SKM-1 (cell line): ENCODE results near the gene FAM229A.

ENCODE experiments used
- DNase-seq: peaks from one replicate; lab custom pipeline; 2025; ENCODE audit not compliant: unreplicated experiment; lab: John Stamatoyannopoulos, UW

The FAM229A gene

DNA sequence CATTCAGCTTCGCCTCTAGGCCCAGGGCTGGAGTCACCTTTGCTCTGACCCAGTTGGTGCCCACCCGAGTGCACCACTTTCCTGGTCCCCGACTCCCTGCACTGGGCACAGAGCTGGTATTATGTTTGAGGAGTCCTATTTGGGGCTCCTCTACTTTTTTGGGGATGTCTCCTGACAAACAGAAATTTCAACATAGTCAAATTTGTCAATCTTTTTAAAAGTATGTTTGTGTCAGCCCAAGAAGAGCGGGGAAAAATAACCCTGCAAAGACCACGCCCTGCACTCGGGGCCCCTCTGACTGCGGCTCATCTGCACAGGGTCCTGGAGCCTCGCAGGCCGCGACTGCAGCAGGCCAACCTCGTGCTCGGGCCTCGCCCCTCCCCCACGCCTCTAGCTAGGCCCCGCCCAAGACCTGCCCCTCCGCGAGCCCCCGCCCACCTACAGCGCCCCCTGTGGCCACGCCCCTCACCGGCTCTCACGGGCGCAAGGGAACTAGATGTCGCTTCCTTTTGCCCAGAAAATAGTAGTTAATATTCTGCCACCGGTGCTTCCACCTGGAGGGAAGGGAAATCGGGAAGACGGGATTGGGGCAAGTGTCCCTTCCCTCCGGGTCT lies 11.4 kb downstream of the FAM229A start:
- no peak for DNase-seq

DNA sequence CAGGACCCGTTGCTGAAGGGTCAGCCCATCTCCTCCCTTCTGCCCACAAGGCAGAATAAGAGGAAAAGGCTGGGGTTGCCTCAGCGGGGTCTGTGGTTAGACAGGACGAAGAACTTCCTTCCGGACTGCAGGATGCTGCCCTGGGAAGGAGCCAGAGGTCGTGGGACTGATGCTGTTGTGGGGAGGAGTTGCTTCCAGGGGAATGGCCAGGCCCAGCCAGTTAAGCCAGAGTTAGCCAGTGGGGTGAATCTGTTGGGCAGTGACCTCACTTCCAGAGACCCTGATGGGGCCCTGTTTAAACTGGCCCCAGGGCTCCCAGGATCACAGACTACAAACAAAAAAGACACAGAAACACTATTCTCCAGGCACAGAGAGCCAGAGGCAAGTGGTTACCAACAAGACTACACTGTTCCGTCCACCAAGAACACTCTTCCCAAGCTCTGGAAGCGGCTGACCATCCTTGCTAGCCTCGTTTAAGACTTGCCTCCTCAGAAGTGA lies 13.0 kb downstream of the FAM229A start:
- DNase-seq, result peak; percentile 64

DNA sequence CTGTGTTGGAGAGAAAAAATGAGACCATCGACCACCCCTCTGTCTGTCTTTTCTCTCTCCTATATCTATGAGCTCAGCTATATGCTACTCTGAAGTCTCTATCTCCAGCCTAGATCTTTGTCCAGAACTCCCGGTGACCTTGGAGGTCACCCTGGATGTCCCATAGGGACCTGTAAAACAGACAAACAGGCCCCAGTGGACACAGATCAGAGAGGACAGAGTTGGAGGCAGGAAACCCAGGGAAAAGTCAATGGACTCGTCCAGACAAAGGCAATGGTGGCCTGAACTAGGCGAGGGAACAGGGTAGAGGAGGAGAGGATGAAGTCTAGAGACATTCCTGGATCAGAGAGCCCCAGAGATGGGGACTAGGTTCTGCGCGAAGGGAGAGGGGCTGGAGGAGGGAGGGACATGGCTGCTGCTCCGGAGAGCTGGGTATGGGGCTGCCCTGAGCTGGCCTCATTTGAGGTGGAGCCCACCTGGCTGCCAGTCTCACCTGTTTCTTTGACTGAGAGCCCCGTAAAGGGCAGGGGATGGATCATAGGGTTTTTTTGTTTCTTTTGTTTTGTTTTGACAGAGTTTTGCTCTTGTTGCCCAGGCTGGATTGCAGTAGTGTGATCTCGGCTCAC lies 15.6 kb downstream of the FAM229A start:
- no peak for DNase-seq

DNA sequence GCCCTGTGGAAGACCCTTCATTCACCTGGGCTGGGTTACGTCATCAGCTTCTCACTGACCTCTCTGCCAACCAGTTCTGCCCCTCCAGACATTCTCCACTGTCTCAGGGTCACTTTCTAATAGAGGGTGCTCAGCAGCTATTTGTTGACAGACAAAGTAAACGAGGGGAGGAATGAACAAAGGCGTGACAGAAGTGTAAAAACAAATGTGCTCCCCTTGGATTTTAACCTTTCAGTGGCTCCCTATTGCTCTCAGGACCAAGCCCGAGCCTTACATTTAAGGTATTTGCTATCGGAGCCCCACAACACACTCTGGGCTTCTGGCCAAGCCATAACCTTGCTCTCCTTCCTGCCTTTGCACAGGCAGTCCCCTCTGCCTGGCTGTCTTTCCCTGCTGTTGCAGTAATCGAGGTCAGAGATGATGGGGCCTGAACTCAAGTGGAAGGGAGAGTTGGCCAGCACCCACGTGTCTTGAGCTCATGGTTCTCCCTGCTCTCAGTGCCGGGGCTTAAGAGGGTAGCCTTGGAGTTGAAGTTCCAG lies 16.9 kb downstream of the FAM229A start:
- no peak for DNase-seq

DNA sequence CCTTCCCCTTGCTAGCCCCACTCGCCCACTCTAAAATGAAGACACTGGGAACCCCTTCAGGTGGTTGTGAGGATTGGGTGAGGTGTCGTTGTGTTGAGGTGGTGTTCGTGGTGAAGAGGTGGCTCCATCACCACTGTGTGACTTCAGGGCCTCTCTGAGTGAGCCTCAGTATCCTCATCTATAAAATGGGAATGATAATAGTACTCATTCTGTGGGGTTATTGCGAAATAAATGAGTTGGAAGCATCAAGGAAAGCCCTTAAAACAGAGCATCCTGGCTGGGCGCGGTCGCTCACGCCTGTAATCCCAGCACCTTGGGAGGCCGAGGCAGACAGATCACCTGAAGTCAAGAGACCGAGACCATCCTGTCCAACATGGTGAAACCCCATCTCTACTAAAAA lies 19.6 kb downstream of the FAM229A start:
- no peak for DNase-seq

DNA sequence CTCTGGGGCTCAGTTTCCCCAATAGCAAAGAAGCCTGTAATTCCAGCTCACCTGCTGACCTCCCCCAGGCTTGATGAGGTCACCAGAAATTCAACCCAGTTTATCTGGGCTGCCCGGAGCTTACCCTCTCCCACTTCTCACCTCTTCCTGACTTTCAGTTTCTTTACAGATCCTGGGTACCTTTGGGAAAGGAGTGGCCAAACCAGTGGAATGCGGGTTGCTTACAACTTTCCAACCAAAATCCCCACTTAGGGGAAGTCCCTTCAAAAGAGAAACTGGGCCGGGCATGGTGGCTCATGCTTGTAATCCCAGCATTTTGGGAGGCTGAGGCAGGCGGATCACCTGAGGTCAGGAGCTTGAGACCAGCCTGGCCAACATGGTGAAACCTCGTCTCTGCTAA lies 20.3 kb downstream of the FAM229A start:
- DNase-seq, result no peak

DNA sequence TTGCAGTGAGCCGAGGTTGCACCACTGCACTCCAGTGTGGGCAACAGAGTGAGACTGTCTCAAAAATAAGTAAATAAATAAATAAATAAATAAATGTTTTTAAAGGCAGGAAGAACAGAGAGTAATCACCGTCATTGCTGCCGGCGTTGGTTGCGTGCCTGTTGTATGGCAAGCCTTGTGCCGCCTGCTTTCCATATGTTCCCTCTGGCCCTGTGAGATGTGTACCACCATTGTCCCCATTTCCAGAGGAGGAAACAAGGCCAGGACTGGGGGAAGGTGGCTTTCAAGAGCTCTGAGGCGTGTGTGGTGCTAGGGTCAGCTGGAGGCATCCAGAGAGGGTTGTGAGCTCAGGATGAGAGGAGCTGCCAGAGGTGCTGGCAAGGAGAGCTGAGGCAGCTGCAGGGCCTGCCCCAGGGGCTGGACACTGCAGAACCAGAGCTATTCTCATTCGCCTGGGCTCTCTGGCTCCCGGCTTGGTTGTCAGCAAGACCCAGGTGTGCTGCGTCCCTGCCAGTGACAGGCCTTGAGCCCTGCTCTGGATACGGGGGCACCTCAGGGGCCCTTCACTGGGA lies 21.0 kb downstream of the FAM229A start:
- DNase-seq, result no peak

DNA sequence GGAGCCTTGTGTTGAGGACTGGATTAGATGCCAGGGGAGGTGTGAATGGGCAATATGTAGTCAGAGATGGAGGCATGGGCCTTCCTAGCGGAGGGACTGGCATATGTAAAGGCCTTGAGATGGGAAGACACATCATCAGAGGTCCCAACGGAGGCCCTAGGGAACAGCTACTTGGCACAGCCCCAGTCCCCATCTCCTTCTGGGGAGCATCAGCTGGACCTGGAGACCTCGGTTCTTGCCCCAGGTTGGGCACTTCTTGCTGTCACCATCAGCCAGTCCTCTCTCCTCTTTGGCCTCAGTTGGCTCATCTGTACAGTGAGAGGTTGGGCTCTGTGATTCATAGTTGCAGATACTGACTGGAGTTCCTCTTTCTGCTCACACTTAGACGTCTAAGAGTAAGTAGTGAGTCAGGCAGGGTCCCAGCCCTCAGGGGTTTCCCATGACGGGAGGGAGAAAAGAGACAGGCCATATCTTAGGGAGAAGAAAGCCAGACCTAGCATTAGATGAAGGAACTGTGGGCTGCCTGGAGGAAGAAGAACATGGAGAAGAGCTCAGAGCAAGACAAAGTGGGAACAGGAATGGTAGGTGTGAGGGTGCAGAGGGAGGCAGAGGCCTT lies 22.8 kb downstream of the FAM229A start:
- DNase-seq, result peak; percentile 66

DNA sequence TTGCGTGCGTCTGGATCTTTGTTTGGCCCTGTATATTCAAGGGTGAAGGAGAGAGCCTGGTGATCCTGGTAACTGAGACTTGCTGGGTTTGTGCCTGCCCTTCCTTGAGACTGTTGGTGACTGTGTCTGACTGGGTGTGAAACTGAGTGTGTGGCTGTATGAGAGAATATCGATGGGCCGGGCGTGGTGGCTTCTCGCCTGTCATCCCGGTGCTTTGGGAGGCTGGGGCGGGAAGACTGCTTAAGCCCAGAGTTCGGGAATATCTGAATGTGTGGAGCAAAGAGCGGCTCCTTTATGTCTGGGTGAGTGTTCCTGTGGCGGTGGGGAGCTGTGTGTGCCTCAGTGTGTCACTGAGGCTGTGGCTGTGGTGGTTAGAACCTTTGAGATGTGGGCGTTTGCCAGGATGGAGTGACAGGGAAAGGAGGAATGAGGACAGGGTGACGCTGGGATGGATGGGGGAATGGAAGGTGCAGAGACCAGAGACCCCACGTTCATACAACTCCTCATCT lies 23.6 kb downstream of the FAM229A start:
- DNase-seq, result no peak

DNA sequence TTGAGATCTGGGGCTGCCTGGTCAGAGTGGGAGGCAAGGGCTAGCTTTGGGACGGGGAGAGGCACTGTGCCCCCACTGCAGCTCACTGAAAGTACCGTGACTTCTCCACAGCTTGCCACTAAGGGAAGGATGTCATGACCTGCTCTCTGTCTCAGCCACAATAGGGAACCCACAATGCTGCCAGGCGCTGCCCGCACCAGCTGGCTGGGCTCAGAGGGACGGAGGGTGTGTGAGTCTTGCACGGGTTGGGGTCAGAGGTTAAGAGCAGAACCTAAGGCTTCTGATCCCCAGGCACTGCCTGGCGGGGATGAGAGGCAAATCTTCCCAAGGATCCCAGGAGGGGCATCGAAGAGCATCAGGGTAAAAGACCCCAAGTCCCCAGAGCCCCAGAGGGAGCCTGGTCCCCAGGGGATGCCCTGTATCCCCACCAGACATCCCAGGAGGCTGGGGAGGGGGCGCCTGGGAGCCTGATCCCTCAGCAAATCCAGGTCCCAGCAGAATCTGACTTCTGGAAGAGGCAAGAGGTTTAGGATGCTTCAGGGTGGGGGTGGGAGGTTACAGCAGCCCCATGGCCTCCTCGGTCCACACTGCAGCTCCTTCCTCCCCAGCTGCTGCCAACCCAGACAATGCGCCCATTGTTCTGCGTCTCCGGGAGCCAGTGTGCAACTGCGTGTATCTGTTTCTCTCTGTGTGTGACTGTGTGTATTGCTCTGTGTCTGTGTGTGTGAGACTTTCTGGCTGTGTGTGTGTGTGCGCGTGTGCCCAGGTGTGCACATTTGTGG lies 24.2 kb downstream of the FAM229A start:
- DNase-seq, result peak; percentile 40

DNA sequence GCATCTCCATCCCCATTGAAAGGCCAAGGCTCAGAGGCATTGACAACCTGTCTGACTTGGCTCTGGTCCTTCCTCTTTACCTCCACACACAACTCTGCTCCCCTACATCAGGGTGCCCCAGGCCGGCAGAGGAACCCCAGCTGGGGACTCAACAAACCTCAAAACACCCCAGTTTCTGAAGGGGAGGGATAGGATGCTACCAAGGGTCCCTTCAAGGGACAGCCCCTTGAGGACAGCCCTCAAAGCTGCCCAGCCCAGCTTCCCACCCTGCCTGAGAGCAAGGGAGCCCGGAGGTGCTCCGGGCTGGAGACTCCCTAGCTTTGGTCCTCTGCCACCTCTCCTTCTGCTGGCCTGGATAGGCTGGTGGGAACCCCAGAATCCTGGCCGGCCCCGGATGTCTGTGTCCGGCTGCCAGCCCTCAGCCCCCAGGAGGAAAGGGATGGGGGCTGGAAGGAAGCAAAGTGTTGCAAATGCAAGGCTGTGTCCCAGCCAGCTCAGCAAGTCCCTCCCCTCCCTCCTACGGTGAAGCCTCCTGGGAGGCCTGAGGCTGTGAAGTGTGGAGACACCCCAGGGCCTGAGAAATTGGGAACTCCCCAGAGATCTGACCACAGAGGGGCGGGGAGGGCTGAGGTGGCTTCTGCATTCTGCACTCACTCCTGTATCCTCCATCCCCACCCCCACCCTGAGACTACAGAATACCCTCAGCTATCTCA lies 25.2 kb downstream of the FAM229A start:
- DNase-seq, result peak; percentile 88

DNA sequence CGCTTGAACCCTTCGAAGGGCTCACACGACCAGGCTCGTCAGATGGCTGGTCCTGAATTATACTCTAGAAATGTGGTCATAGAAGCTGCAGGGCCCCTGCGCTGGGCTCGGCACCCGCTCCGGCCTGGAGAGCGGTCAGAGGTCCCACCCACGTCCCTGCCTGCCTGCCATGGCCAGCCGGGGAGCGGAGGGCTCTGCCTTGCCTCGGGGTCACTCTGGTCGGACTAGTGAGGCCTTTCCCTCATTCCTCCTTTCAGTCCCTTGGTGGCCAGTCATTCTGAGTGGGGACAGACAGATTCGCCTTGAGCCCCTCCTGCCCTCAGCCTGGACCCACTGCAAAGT lies 25.7 kb downstream of the FAM229A start:
- no peak for DNase-seq

DNA sequence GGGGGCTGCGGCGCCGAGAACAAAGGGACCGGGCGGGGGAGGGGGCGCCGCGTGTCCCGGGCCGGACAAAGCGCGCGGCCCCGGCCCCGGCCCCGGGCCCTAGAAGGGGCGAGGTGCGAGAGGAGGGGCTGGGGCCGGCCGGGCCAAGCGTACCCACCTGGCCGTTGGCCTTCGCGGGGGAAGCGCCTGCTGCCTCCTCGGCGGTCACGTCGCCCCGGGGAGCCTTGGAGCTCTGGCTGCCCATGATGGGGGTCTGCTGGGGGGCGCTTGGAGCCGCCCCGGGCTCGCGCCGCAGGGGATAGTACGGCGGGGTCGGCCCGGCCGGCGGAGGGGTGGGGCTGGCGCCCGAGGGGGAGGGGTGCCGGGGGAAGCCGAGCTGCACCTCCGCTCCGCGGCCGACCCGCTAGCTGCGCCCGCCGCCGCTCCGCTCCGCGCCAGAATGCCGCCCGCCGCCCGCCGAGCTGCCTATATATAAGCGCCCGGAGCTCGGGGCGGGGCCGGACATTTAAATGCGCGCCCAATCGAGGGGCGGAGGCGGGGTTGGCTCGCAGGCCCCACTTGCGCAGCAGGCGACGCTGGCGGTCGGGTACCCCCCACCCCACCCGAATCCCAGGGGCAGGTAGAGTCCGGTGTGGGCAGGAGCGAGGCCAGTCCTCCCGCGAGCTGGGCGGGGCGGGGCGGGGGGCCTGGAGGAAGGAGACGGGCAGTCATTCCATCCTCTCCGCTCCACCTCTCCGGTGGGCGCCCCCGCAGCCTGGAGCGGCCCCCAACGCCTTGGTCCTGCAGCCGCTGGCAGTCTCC lies 26.3 kb downstream of the FAM229A start, which contains the start of gene MARCKSL1:
Gene MARCKSL1, minus strand, starts transcription at position 444 of the 801 bp plus-strand sequence. Its CDS starts 200 bp downstream, at position 244.
- DNase-seq, result no peak

DNA sequence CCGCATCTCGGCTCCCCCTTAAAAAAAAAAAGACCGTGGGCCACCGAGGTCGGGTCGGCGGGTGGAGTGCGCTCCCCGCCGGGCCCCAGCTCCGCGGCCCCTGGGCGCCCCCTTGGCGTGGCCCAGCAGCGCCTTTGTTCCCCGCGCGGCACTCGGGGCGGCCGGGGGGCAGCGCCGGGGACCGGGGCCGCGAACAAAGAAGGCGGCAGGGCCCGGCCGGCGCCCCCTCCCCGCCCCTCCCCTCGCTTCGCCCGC lies 26.8 kb downstream of the FAM229A start:
- DNase-seq, result no peak

DNA sequence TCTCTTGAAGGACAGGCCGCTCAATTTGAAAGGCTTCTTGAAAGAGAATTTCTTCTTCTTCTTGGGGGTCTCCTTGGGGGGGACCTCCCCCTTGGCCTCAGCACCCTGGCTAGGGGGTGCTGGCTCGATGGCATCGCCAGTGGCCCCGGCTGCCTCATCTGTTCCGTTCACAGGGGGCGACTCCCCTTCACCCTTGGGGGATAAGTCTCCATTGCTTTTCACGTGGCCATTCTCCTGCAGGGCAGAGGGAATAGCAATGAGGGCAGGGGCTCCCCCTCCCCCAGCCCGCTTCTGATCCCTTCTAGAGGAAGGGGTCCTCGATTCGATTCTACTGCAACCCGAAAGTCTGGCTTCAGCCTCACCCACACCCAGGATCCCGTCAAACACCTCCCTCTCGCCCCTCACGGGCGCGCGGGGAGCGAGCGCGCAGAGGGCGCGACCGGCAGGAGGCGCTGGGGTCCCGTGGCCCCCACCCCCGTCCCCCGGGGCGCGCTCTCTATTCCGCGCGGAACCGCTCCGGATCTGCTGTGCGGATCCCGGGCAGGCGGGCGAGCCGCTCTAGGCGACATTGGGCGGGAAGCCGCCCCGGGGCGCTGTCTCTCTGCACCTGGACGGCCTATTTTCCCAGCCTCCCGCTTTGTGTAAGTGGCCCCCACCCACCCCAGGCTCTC lies 27.3 kb downstream of the FAM229A start:
- DNase-seq, result no peak

DNA sequence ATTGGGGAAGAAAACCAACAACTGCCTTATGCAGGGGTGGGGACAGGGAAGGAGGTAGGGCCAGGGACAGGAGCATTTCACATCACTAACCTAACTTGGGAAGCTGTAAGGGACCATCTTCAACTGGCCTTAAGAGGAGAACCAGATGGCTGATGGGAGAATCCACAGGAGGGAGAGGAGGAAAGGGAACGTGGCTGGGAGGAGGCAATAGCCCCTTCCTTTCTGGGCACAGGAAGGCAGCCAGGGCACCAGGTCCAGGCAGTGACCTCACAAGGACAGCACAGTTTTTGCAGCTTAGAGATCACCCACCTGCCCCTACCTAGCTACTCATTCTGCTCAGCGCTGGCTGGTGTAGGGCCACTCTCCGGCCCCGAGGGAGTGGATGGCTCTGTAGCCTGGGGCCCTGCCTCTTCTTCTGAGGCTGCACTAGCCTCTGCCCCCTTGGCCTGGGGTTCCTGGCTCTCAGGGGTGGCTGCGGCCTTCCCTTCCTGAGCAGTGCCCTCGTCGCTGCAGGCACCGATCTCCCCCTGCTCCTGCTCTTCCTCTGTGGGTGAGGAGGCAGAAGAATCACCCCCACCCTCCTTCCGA lies 27.9 kb downstream of the FAM229A start:
- no peak for DNase-seq

DNA sequence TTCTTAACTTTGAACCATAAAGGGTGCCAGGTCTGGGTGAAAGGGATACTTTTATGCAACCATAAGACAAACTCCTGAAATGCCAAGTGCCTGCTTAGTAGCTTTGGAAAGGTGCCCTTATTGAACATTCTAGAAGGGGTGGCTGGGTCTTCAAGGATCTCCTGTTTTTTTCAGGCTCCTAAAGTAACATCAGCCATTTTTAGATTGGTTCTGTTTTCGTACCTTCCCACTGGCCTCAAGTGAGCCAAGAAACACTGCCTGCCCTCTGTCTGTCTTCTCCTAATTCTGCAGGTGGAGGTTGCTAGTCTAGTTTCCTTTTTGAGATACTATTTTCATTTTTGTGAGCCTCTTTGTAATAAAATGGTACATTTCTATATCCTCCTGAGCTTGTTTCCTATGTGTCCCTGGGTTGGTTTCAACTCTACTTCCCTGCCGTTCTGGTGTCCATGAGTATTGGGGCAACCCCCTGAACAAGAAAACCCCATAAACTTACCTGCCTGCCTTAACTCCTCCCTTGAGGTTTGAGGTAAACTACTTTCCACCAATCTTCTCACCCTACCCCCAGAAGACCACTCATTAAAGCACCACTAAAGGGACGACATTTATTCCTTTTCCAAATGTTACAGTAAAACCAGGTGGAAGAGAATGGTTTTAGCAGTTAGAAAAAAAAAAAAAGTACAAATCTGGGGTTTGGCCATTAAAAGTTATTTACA lies 28.9 kb downstream of the FAM229A start:
- no peak for DNase-seq
